H9 (cell line): ENCODE results near the gene DBNDD2. TPM values are rescaled to one million over a fixed set of nuclear protein-coding genes. Genes with fewer than 3 reads are reported as not detected.

Experiments used
- DNase-seq: peaks from one replicate; pipeline ENCODE4 v3.0.0-alpha.2; 2017
- H2AFZ ChIP-seq: one replicate; pipeline ENCODE4 v1.6.1; 2013; ENCODE audit warnings: mild to moderate bottlenecking, low read length, control low read depth, moderate library complexity
- H2AK5ac ChIP-seq: 2 replicates; pipeline ENCODE4 v1.6.1; 2013; ENCODE audit warnings: low read length, control low read depth, mixed read lengths; ENCODE audit not compliant: insufficient read length
- H2BK120ac ChIP-seq: one replicate; pipeline ENCODE4 v1.6.1; 2013; ENCODE audit warnings: low read depth, mild to moderate bottlenecking, low read length, control low read depth, inconsistent platforms; ENCODE audit not compliant: poor library complexity, severe bottlenecking
- H2BK12ac ChIP-seq: 2 replicates; pipeline ENCODE4 v1.6.1; 2013; ENCODE audit warnings: low read length, control low read depth, mixed read lengths, low read depth; ENCODE audit not compliant: insufficient read length
- H2BK15ac ChIP-seq: 2 replicates; pipeline ENCODE4 v1.6.1; 2013; ENCODE audit warnings: low read depth, low read length, control low read depth
- H2BK20ac ChIP-seq: one replicate; pipeline ENCODE4 v1.6.1; 2013; ENCODE audit warnings: low read depth, mild to moderate bottlenecking, low read length, control low read depth, inconsistent platforms; ENCODE audit not compliant: poor library complexity, severe bottlenecking
- H2BK5ac ChIP-seq: 2 replicates; pipeline ENCODE4 v1.6.1; 2013; ENCODE audit warnings: low read length, control low read depth, mixed read lengths; ENCODE audit not compliant: insufficient read length
- H3K14ac ChIP-seq: 2 replicates; pipeline ENCODE4 v1.6.1; 2013; ENCODE audit warnings: low read length, control low read depth; ENCODE audit not compliant: insufficient read depth
- H3K18ac ChIP-seq: 2 replicates; pipeline ENCODE4 v1.6.1; 2013; ENCODE audit warnings: low read depth, mild to moderate bottlenecking, mixed read lengths, low read length, control low read depth; ENCODE audit not compliant: insufficient read length
- H3K23ac ChIP-seq: 2 replicates; pipeline ENCODE4 v1.6.1; 2013; ENCODE audit warnings: low read length, control low read depth, mixed read lengths, low read depth; ENCODE audit not compliant: insufficient read length
- H3K23me2 ChIP-seq: 2 replicates; pipeline ENCODE4 v1.6.1; 2013; ENCODE audit warnings: low read depth, mild to moderate bottlenecking, mixed read lengths, low read length, control low read depth; ENCODE audit not compliant: insufficient read length, poor library complexity, severe bottlenecking
- H3K27ac ChIP-seq: 2 replicates; pipeline ENCODE4 v1.5.1; 2013; ENCODE audit warnings: low read length, control low read depth, mixed read lengths, low read depth; ENCODE audit not compliant: insufficient read length
- H3K27me3 ChIP-seq: 2 replicates; pipeline ENCODE4 v1.6.1; 2013; ENCODE audit warnings: low read length, control low read depth, inconsistent platforms; ENCODE audit not compliant: insufficient read depth
- H3K4ac ChIP-seq: 2 replicates; pipeline ENCODE4 v1.6.1; 2013; ENCODE audit warnings: low read depth, mild to moderate bottlenecking, control low read depth, inconsistent platforms, low read length, moderate library complexity
- H3K4me1 ChIP-seq: 2 replicates; pipeline ENCODE4 v1.6.1; 2013; ENCODE audit warnings: low read length, control low read depth, inconsistent platforms; ENCODE audit not compliant: insufficient read depth
- H3K4me2 ChIP-seq: 2 replicates; pipeline ENCODE4 v1.6.1; 2013; ENCODE audit warnings: low read length, control low read depth, mixed read lengths; ENCODE audit not compliant: insufficient read length, insufficient read depth
- H3K56ac ChIP-seq: 2 replicates; pipeline ENCODE4 v1.6.1; 2013; ENCODE audit warnings: low read depth, mild to moderate bottlenecking, mixed read lengths, low read length, control low read depth; ENCODE audit not compliant: insufficient read length
- H3K79me1 ChIP-seq: 2 replicates; pipeline ENCODE4 v1.6.1; 2013; ENCODE audit warnings: low read depth, mild to moderate bottlenecking, moderate library complexity, low read length, control low read depth, inconsistent platforms; ENCODE audit not compliant: insufficient read depth, poor library complexity, severe bottlenecking
- H3K79me2 ChIP-seq: 2 replicates; pipeline ENCODE4 v1.6.1; 2013; ENCODE audit warnings: low read length, control low read depth, inconsistent platforms; ENCODE audit not compliant: insufficient read depth
- H3K9ac ChIP-seq: 2 replicates; pipeline ENCODE4 v1.6.1; 2013; ENCODE audit warnings: low read length, control low read depth, mixed read lengths; ENCODE audit not compliant: insufficient read length; ENCODE audit errors: extremely low read depth
- H3K9me3 ChIP-seq: one replicate; pipeline ENCODE4 v1.6.1; 2013; ENCODE audit warnings: low read depth, low read length, inconsistent platforms; ENCODE audit not compliant: control insufficient read depth
- H3T11ph ChIP-seq: one replicate; pipeline ENCODE4 v1.6.1; 2013; ENCODE audit warnings: mild to moderate bottlenecking, low read length, control low read depth, inconsistent platforms
- H4K20me1 ChIP-seq: one replicate; pipeline ENCODE4 v1.6.1; 2013; ENCODE audit not compliant: control insufficient read depth, insufficient read length, insufficient read depth
- H4K5ac ChIP-seq: 2 replicates; pipeline ENCODE4 v1.6.1; 2013; ENCODE audit warnings: low read depth, mild to moderate bottlenecking, mixed read lengths, low read length, control low read depth; ENCODE audit not compliant: insufficient read length
- H4K8ac ChIP-seq: replicated peaks from 2 replicates; pipeline ENCODE4 v1.6.1; 2013; ENCODE audit warnings: low read length, control low read depth, mixed read lengths, low read depth; ENCODE audit not compliant: insufficient read length
- H4K91ac ChIP-seq: 2 replicates; pipeline ENCODE4 v1.6.1; 2013; ENCODE audit warnings: low read depth, mild to moderate bottlenecking, moderate library complexity, mixed read lengths, low read length, control low read depth; ENCODE audit not compliant: insufficient read length
- H3K27ac Mint-ChIP-seq, 3 experiments: 2 replicates in 2 of 3; 3 replicates in 1 of 3; pipeline ENCODE4 v1.8.0; 2020 to 2021; ENCODE audit warnings: mixed read lengths in 3 of 3, mild to moderate bottlenecking in 1 of 3, moderate library complexity in 1 of 3
- H3K27me3 Mint-ChIP-seq: 2 replicates; pipeline ENCODE4 v1.8.0; 2021; ENCODE audit warnings: low read depth, mild to moderate bottlenecking, moderate library complexity, mixed read lengths
- H3K36me3 Mint-ChIP-seq, 3 experiments: 2 replicates in 2 of 3; 3 replicates in 1 of 3; pipeline ENCODE4 v1.8.0; 2020 to 2021; ENCODE audit warnings: low read depth in 3 of 3, mixed read lengths in 3 of 3; ENCODE audit not compliant: insufficient read depth in 1 of 3
- H3K4me1 Mint-ChIP-seq, 2 experiments: 2 replicates each; pipeline ENCODE4 v1.8.0; 2020; ENCODE audit warnings: mixed read lengths in 2 of 2
- H3K4me3 Mint-ChIP-seq, 2 experiments: 2 replicates in 1 of 2; 3 replicates in 1 of 2; pipeline ENCODE4 v1.8.0; 2020 to 2021; ENCODE audit warnings: mild to moderate bottlenecking in 2 of 2, mixed read lengths in 2 of 2, moderate library complexity in 1 of 2
- H3K9me3 Mint-ChIP-seq, 2 experiments: 2 replicates in 1 of 2; 3 replicates in 1 of 2; pipeline ENCODE4 v1.8.0; 2020; ENCODE audit warnings: mild to moderate bottlenecking in 2 of 2, mixed read lengths in 2 of 2, moderate library complexity in 1 of 2
- WGBS: extraction: QIAGEN DNeasy Blood & Tissue Kit; methylation state at CpG from one replicate; pipeline ENCODE4 v1.1.7; 2013; ENCODE audit warnings: missing lambda C conversion rate, low lambda C conversion rate, mixed read lengths; ENCODE audit not compliant: insufficient read length; ENCODE audit errors: extremely low coverage; 5-methylcytosine and 5-hydroxymethylcytosine counted together
- total RNA-seq: library from RNA; stranded (reverse); gene quantifications from 2 replicates; pipeline ENCODE4 v1.2.1, GENCODE V29; 2021
- TF ChIP-seq, protein P1 (sequence below): fragments of 200-600 bp; sonication (generic); conservative IDR thresholded peaks from 3 replicates; pipeline ENCODE4 v1.8.0; 2021; ENCODE audit warnings: antibody characterized with exemption, mild to moderate bottlenecking

DBNDD2 gene
- total RNA-seq, 1 experiment from 2014 or later, result 39.1 TPM

DNA sequence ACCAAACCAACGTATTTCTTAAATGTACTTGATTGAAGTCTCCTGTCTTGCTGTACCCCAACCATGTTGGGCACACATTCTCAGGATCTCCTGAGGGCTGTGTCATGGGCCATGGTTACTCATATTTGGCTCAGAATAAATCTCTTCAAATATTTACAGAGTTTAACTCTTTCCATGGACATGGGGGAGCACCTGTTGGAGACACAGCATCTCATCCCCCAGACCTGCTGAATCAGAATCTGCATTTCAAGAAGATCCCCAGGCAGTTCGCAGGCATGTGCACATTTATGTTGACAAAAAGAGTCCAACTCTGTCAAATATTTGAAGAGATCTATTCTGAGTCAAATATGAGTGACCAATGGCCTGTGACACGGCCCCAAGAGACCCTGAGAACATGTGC, 32.3 kb downstream of the DBNDD2 start:
- WGBS, result no CpG with 5 or more reads among the region's 3 CpGs
- Histone ChIP-seq H3K56ac (no peak overlapping the region), H4K8ac (no peak overlapping the region), H2BK120ac (no peak overlapping the region), H3K9me3 (no peaks in the 10 kb centered on the region), H3K14ac (no peak overlapping the region), H3K79me2 (no peaks in the 10 kb centered on the region), H4K20me1 (no peaks in the 10 kb centered on the region), H4K91ac (no peak overlapping the region), H2AFZ (no peak overlapping the region), H2BK15ac (no peak overlapping the region), H3K4me1 (no peaks in the 10 kb centered on the region; the same call in 1 of the 2 replicates), H3K23ac (no peak overlapping the region), H2BK12ac (no peak overlapping the region), H3K27ac (no peak overlapping the region), H2BK20ac (no peak overlapping the region), H3K4me2 (no peak overlapping the region), H3K79me1 (no peaks in the 10 kb centered on the region), H3K23me2 (no peaks in the 10 kb centered on the region), H4K5ac (no peak overlapping the region), H2AK5ac (no peak overlapping the region), H3K18ac (no peak overlapping the region), H3T11ph (no peak overlapping the region), H3K4ac (no peak overlapping the region), H3K27me3 (no peaks in the 10 kb centered on the region), H3K9ac (no peak overlapping the region), H2BK5ac (no peak overlapping the region)
- TF ChIP-seq, protein P1, sequence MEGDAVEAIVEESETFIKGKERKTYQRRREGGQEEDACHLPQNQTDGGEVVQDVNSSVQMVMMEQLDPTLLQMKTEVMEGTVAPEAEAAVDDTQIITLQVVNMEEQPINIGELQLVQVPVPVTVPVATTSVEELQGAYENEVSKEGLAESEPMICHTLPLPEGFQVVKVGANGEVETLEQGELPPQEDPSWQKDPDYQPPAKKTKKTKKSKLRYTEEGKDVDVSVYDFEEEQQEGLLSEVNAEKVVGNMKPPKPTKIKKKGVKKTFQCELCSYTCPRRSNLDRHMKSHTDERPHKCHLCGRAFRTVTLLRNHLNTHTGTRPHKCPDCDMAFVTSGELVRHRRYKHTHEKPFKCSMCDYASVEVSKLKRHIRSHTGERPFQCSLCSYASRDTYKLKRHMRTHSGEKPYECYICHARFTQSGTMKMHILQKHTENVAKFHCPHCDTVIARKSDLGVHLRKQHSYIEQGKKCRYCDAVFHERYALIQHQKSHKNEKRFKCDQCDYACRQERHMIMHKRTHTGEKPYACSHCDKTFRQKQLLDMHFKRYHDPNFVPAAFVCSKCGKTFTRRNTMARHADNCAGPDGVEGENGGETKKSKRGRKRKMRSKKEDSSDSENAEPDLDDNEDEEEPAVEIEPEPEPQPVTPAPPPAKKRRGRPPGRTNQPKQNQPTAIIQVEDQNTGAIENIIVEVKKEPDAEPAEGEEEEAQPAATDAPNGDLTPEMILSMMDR, result no peak
- Mint-ChIP-seq H3K27ac (no peak overlapping the region), H3K9me3 (no peaks in the 10 kb centered on the region; a peak in 1 of 5 replicates), H3K4me1 (peaks cover 23 to 35% of the 10 kb centered on the region in 2 experiments), H3K4me3 (no peak overlapping the region), H3K36me3 (no peaks in the 10 kb centered on the region), H3K27me3 (peaks cover 5% of the 10 kb centered on the region)
- DNase-seq, result no peak
